ENCODE data around the gene DIPK1B.

Gene DIPK1B

DNA sequence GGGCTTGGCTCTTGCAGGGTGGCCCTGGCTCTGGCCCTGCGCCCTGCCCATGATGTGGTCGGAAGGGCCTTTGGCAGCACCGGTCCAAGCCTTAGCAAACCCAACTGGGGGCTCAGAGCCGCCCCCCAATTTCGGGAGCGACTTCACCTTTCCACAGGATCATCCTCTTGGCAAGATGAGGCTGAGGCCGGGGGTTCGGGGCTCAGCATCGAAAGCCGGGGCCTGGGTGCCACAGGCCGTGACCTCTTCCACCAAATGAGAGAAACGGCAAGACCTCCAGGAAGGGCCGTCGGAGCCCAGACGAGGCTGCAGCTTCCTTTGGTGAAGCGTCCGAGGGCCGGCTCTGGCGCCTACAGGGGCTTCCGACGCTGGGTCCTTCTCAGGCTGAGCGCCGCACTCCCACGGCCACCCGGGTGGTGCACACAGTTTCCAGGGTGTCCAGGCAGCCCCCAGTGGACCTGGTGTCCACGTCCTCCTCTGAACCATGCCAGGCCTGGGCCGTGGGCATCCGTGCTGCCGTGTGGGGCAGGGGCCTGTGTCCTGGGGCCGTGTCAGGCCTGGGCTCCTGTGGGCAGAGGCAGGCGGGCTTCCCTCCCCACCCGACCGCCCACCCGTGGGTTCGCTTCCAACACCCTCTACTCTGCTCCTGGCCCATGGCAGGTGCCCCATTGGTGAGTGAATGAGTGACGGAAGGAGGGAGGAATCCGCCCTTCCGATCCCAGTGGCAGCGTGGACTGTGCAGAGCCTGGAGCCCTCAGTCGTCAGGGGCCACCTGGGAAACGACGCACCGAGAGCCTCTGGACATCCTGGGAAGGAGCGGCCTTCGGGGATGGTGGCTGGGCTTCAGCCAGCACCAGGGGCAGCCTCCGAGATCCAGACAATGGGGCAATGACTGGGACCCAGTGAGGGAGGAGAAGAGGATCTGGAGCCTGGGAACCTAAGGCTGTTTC, 19.9 kb upstream of the DIPK1B start:
- Histone ChIP-seq H3K27ac (ENCODE audit: low read length) (no peak overlapping the region), H3K27me3 (ENCODE audit: insufficient read depth, low read length, poor library complexity) (no peaks in the 10 kb centered on the region), H2AFZ (ENCODE audit: low read depth, low read length) (no peak overlapping the region), H3K79me2 (ENCODE audit: insufficient read depth, low read length) (no peaks in the 10 kb centered on the region), H4K20me1 (ENCODE audit: insufficient read depth, low read length) (no peaks in the 10 kb centered on the region), H3K36me3 (ENCODE audit: insufficient read depth, low read length) (no peaks in the 10 kb centered on the region), H3K4me3 (ENCODE audit: low read depth in 1 of 2, low read length in 2 of 2) (no peak overlapping the region), H3K4me1 (ENCODE audit: insufficient read depth, low read length) (no peaks in the 10 kb centered on the region), H3K4me2 (ENCODE audit: insufficient read depth, low read length) (no peak overlapping the region), H3K9ac (ENCODE audit: low read depth, low read length) (no peak overlapping the region), H3K9me3 (ENCODE audit: insufficient read depth, low read length, severe bottlenecking) (no peaks in the 10 kb centered on the region)
- ATAC-seq (ENCODE audit: insufficient read depth, low read depth) (no peak), DNase-seq (no peak)
- TF ChIP-seq, protein P1, sequence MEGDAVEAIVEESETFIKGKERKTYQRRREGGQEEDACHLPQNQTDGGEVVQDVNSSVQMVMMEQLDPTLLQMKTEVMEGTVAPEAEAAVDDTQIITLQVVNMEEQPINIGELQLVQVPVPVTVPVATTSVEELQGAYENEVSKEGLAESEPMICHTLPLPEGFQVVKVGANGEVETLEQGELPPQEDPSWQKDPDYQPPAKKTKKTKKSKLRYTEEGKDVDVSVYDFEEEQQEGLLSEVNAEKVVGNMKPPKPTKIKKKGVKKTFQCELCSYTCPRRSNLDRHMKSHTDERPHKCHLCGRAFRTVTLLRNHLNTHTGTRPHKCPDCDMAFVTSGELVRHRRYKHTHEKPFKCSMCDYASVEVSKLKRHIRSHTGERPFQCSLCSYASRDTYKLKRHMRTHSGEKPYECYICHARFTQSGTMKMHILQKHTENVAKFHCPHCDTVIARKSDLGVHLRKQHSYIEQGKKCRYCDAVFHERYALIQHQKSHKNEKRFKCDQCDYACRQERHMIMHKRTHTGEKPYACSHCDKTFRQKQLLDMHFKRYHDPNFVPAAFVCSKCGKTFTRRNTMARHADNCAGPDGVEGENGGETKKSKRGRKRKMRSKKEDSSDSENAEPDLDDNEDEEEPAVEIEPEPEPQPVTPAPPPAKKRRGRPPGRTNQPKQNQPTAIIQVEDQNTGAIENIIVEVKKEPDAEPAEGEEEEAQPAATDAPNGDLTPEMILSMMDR (IDR thresholded peaks at IDR 0.05; ENCODE audit: borderline replicate concordance, extremely low read depth, low read length, poor library complexity, severe bottlenecking): no peak
- no peak for TF ChIP-seq EZH2 (IDR thresholded peaks at IDR 0.05; ENCODE audit: borderline replicate concordance, low read depth, low read length, severe bottlenecking)

DNA sequence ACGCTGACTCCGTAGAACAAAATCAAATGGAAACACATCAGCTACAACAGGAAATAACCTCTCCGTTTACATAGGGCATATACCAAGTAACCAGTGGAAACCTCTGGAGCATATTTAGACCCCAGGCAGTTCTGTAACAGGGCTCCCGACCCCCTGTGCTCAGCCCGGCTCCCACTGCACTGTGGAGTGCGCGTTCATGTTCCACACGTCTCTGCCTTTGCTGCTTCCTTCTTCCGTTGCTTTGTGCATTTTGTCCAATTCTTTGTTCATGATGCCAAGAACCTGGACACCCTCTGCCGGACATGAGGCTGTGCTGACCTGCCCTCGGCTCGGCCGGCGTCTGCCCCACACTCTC, 19.3 kb upstream of the DIPK1B start:
- Histone ChIP-seq H3K4me3 (ENCODE audit: low read depth in 1 of 2, low read length in 2 of 2) (no peak overlapping the region), H3K27me3 (ENCODE audit: insufficient read depth, low read length, poor library complexity) (no peaks in the 10 kb centered on the region), H3K36me3 (ENCODE audit: insufficient read depth, low read length) (no peaks in the 10 kb centered on the region), H3K27ac (ENCODE audit: low read length) (no peak overlapping the region), H3K4me2 (ENCODE audit: insufficient read depth, low read length) (no peak overlapping the region), H4K20me1 (ENCODE audit: insufficient read depth, low read length) (no peaks in the 10 kb centered on the region), H3K9ac (ENCODE audit: low read depth, low read length) (no peak overlapping the region), H3K4me1 (ENCODE audit: insufficient read depth, low read length) (no peaks in the 10 kb centered on the region), H2AFZ (ENCODE audit: low read depth, low read length) (no peak overlapping the region), H3K9me3 (ENCODE audit: insufficient read depth, low read length, severe bottlenecking) (no peaks in the 10 kb centered on the region), H3K79me2 (ENCODE audit: insufficient read depth, low read length) (no peaks in the 10 kb centered on the region)
- DNase-seq (no peak), ATAC-seq (ENCODE audit: insufficient read depth, low read depth) (no peak)
- TF ChIP-seq, protein P1 (IDR thresholded peaks at IDR 0.05; ENCODE audit: borderline replicate concordance, extremely low read depth, low read length, poor library complexity, severe bottlenecking): no peak
- no peak for TF ChIP-seq EZH2 (IDR thresholded peaks at IDR 0.05; ENCODE audit: borderline replicate concordance, low read depth, low read length, severe bottlenecking)

DNA sequence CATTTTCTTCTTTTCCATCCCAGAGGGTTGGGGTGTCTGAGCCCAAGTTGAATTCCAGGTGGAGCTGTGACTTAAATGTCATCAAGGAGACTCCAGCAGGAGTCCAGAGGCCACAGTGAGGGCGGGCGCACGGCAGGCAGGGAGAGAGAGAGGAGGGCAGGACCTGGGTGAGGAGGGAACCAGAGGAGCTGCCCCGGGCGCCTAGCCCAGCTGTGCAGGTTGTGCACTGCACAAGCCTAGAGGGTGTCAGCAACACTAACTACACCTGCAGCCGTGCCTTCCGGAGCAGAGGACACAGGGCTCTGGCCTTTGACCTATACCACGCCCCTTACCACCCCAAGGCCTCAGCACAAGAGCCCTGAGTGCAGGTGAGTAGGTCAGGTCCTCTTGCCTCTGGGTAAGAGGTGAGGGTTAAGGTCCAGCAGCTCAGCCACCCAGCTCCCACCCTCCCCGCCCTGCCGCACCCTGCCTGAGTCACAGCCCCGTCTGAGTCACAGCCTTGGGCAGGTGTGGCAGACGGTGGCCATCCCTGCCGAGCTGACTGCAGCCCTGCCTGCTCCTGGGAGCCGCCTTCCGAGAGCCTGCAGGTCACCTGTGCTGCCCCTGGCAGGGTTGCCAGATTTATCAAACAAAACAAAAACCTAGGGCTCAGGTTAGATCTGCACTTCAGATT, 18.7 kb upstream of the DIPK1B start:
- Histone ChIP-seq H3K9ac (ENCODE audit: low read depth, low read length) (no peak overlapping the region), H3K4me3 (ENCODE audit: low read depth in 1 of 2, low read length in 2 of 2) (no peak overlapping the region)

More for the DNA sequence above, 18.7 kb upstream of the DIPK1B start:
- H3K27me3 ChIP-seq (ENCODE audit: insufficient read depth, low read length, poor library complexity): no peaks in the 10 kb centered on the region
- no peak overlapping the region for H3K4me2 ChIP-seq (ENCODE audit: insufficient read depth, low read length)
- no peak overlapping the region for H2AFZ ChIP-seq (ENCODE audit: low read depth, low read length)
- no peaks in the 10 kb centered on the region for H3K79me2 ChIP-seq (ENCODE audit: insufficient read depth, low read length)
- ATAC-seq (ENCODE audit: insufficient read depth, low read depth) (no peak), DNase-seq (no peak)
- no peaks in the 10 kb centered on the region for H3K9me3 ChIP-seq (ENCODE audit: insufficient read depth, low read length, severe bottlenecking)
- TF ChIP-seq EZH2 (IDR thresholded peaks at IDR 0.05; ENCODE audit: borderline replicate concordance, low read depth, low read length, severe bottlenecking): no peak
- TF ChIP-seq, protein P1 (IDR thresholded peaks at IDR 0.05; ENCODE audit: borderline replicate concordance, extremely low read depth, low read length, poor library complexity, severe bottlenecking): no peak
- H3K4me1 ChIP-seq (ENCODE audit: insufficient read depth, low read length): no peaks in the 10 kb centered on the region
- H3K27ac ChIP-seq (ENCODE audit: low read length): no peak overlapping the region
- no peaks in the 10 kb centered on the region for H4K20me1 ChIP-seq (ENCODE audit: insufficient read depth, low read length)
- H3K36me3 ChIP-seq (ENCODE audit: insufficient read depth, low read length): no peaks in the 10 kb centered on the region
